ENCODE measurements around the gene TDRD9.
"Not testable (repeated sequence)": the region's sequence is repeated elsewhere in the genome, so short reads cannot be mapped to it uniquely, and the experiment has no call there.

TDRD9 gene

GRCh38 chr14:103946975-103947374 is 18.7 kb downstream of the TDRD9 start:
- Histone ChIP-seq H3K36me3 (ENCODE audit: control insufficient read depth, insufficient read depth, low read length) (no peaks in the 10 kb centered on the region), H3K4me3 (ENCODE audit: insufficient read depth, low read depth, low read length) (no peak overlapping the region), H3K27me3 (ENCODE audit: control insufficient read depth, insufficient read depth, low read length, poor library complexity, severe bottlenecking) (no peaks in the 10 kb centered on the region), H3K27ac (ENCODE audit: insufficient read depth, low read depth, low read length, poor library complexity, severe bottlenecking) (no peak overlapping the region), H3K9me3 (ENCODE audit: control insufficient read depth, low read length) (no peaks in the 10 kb centered on the region), H3K4me1 (ENCODE audit: control insufficient read depth, insufficient read depth, low read length) (no peaks in the 10 kb centered on the region)
- 83% methylated on average over 1 to 2 of the region's 2 CpGs for WGBS, 2 experiments

DNA sequence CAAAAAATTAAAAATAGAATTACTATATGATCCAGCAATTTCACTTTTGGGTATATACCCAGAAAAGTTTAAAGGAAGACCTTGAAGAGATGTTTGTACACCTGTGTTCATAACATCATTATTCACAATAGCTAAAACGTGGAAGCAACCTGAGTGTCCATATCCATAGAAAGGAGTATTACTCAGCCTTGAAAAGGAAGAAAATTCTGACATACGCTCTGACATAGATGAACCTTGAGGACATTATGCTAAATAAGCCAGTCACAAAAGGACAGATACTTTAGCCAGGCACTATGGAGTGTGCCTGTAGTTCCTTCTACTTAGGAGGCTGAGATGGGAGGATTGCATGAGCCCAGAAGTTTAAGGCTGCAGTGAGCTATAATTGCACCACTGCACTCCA is 20.2 kb downstream of the TDRD9 start:
- no peak overlapping the region for H3K27ac ChIP-seq (ENCODE audit: insufficient read depth, low read depth, low read length, poor library complexity, severe bottlenecking)
- H3K4me1 ChIP-seq (ENCODE audit: control insufficient read depth, insufficient read depth, low read length), result no peaks in the 10 kb centered on the region
- H3K4me3 ChIP-seq (ENCODE audit: insufficient read depth, low read depth, low read length), result no peak overlapping the region
- H3K9me3 ChIP-seq (ENCODE audit: control insufficient read depth, low read length), result no peaks in the 10 kb centered on the region
- H3K36me3 ChIP-seq (ENCODE audit: control insufficient read depth, insufficient read depth, low read length), result no peaks in the 10 kb centered on the region
- H3K27me3 ChIP-seq (ENCODE audit: control insufficient read depth, insufficient read depth, low read length, poor library complexity, severe bottlenecking), result no peaks in the 10 kb centered on the region
- 70 to 86% methylated on average over 2 of the region's 2 CpGs for WGBS, 2 experiments

- H3K9me3 ChIP-seq (ENCODE audit: control insufficient read depth, low read length), result no peaks in the 10 kb centered on the region
- no peaks in the 10 kb centered on the region for H3K4me1 ChIP-seq (ENCODE audit: control insufficient read depth, insufficient read depth, low read length)
- H3K36me3 ChIP-seq (ENCODE audit: control insufficient read depth, insufficient read depth, low read length), result no peaks in the 10 kb centered on the region
- 87 to 89% methylated on average over 5 of the region's 5 CpGs for WGBS, 2 experiments
- no peak overlapping the region for H3K4me3 ChIP-seq (ENCODE audit: insufficient read depth, low read depth, low read length)
- no peak overlapping the region for H3K27ac ChIP-seq (ENCODE audit: insufficient read depth, low read depth, low read length, poor library complexity, severe bottlenecking)
- no peaks in the 10 kb centered on the region for H3K27me3 ChIP-seq (ENCODE audit: control insufficient read depth, insufficient read depth, low read length, poor library complexity, severe bottlenecking)
Observed at GRCh38 chr14:103949131-103949790, 21.0 kb downstream of the TDRD9 start.

- no peaks in the 10 kb centered on the region for H3K4me1 ChIP-seq (ENCODE audit: control insufficient read depth, insufficient read depth, low read length)
- H3K4me3 ChIP-seq (ENCODE audit: insufficient read depth, low read depth, low read length), result no peak overlapping the region
- WGBS, 2 experiments, result 83 to 84% methylated on average over 11 of the region's 11 CpGs
- H3K27me3 ChIP-seq (ENCODE audit: control insufficient read depth, insufficient read depth, low read length, poor library complexity, severe bottlenecking), result no peaks in the 10 kb centered on the region
- H3K27ac ChIP-seq (ENCODE audit: insufficient read depth, low read depth, low read length, poor library complexity, severe bottlenecking), result peak overlapping the region; percentile 44
- H3K9me3 ChIP-seq (ENCODE audit: control insufficient read depth, low read length), result no peaks in the 10 kb centered on the region
- H3K36me3 ChIP-seq (ENCODE audit: control insufficient read depth, insufficient read depth, low read length), result no peaks in the 10 kb centered on the region
Observed at GRCh38 chr14:103960457-103961055, 32.3 kb downstream of the TDRD9 start.

DNA sequence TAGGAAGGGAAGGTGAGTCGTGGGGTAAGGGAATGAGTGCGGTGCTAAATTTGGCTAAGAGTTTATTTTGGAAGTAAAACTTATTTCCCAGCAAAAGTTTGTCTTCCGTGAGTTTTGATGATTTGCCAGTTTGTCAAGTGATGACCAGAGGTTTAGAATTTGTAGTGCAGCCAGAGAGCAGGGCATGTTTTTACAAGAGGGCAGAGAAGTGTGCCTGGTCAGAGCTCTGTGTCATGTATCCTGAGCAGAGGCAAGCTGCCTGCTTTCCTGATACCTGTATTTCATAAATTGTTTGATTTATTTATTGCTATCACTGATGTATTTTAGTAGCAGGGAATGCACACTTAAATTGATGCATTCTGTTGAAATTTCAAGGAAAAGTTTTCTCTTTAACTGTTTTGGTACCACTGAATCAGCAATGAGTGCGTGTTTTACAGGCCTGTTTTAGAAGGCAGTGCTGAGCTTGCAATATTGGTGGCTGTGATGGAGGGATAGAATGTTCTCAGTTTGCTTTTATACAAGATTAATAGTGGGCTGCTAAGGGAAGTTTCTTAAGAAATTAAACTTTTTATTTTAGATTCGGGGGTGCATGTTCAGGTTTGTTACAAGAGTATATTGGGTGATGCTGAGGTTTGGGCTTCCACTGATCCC is 33.8 kb downstream of the TDRD9 start:
- Histone ChIP-seq H3K27me3 (ENCODE audit: control insufficient read depth, insufficient read depth, low read length, poor library complexity, severe bottlenecking) (no peaks in the 10 kb centered on the region), H3K27ac (ENCODE audit: insufficient read depth, low read depth, low read length, poor library complexity, severe bottlenecking) (no peak overlapping the region), H3K4me3 (ENCODE audit: insufficient read depth, low read depth, low read length) (no peak overlapping the region), H3K9me3 (ENCODE audit: control insufficient read depth, low read length) (no peaks in the 10 kb centered on the region), H3K36me3 (ENCODE audit: control insufficient read depth, insufficient read depth, low read length) (no peaks in the 10 kb centered on the region), H3K4me1 (ENCODE audit: control insufficient read depth, insufficient read depth, low read length) (no peaks in the 10 kb centered on the region)
- WGBS, 2 experiments, result 87 to 89% methylated on average over 5 of the region's 5 CpGs

DNA sequence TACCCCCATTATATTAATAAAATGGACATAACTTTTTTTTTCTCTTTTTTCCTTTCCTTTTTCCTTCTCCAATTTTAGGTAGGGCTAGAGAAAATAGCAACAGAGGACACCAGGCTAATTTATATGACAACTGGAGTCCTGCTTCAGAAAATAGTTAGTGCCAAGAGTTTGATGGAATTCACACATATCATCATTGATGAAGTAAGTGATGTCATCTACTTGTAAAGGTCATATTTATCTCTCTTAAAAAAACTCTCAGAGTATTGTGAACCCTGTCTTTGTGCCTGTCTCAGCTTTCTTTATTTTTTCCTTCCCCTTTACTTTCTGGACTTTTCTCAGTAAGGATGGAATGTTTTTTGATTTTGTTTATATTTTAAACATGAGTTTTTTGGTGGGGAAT is 38.4 kb downstream of the TDRD9 start:
- Histone ChIP-seq H3K27me3 (ENCODE audit: control insufficient read depth, insufficient read depth, low read length, poor library complexity, severe bottlenecking) (no peaks in the 10 kb centered on the region), H3K36me3 (ENCODE audit: control insufficient read depth, insufficient read depth, low read length) (no peaks in the 10 kb centered on the region), H3K4me3 (ENCODE audit: insufficient read depth, low read depth, low read length) (no peak overlapping the region), H3K9me3 (ENCODE audit: control insufficient read depth, low read length) (no peaks in the 10 kb centered on the region), H3K27ac (ENCODE audit: insufficient read depth, low read depth, low read length, poor library complexity, severe bottlenecking) (no peak overlapping the region), H3K4me1 (ENCODE audit: control insufficient read depth, insufficient read depth, low read length) (no peaks in the 10 kb centered on the region)

GRCh38 chr14:103969961-103970360 is 41.7 kb downstream of the TDRD9 start:
- Histone ChIP-seq H3K27me3 (ENCODE audit: control insufficient read depth, insufficient read depth, low read length, poor library complexity, severe bottlenecking) (no peaks in the 10 kb centered on the region), H3K36me3 (ENCODE audit: control insufficient read depth, insufficient read depth, low read length) (no peaks in the 10 kb centered on the region), H3K9me3 (ENCODE audit: control insufficient read depth, low read length) (no peaks in the 10 kb centered on the region), H3K4me1 (ENCODE audit: control insufficient read depth, insufficient read depth, low read length) (no peaks in the 10 kb centered on the region), H3K4me3 (ENCODE audit: insufficient read depth, low read depth, low read length) (no peak overlapping the region), H3K27ac (ENCODE audit: insufficient read depth, low read depth, low read length, poor library complexity, severe bottlenecking) (no peak overlapping the region)
- 91 to 92% methylated on average over 4 of the region's 4 CpGs for WGBS, 2 experiments

DNA sequence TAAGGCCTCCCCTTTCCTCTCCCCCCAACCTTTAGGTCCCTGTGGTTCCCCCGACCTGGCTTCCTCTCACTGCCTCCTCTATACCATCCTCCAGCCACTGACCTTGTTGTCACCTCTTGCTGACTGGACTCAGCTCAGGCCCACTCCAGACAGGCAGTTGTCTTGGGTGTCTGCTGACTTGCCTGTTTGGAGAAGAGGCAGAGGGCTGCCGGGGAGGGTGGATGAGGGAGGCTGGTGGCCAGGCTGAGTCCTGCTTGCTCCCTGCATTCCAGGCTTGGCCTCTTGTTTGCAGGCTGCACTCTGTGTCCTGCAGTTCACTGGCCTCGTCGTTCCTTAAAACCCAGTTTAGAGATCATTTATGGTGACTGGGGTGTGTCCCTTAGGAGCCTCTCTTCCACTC is 45.1 kb downstream of the TDRD9 start:
- Histone ChIP-seq H3K4me1 (ENCODE audit: control insufficient read depth, insufficient read depth, low read length) (no peaks in the 10 kb centered on the region), H3K4me3 (ENCODE audit: insufficient read depth, low read depth, low read length) (no peak overlapping the region), H3K36me3 (ENCODE audit: control insufficient read depth, insufficient read depth, low read length) (no peaks in the 10 kb centered on the region), H3K27me3 (ENCODE audit: control insufficient read depth, insufficient read depth, low read length, poor library complexity, severe bottlenecking) (no peaks in the 10 kb centered on the region), H3K27ac (ENCODE audit: insufficient read depth, low read depth, low read length, poor library complexity, severe bottlenecking) (no peak overlapping the region), H3K9me3 (ENCODE audit: control insufficient read depth, low read length) (no peaks in the 10 kb centered on the region)
- WGBS, 2 experiments, result 88 to 89% methylated on average over 4 of the region's 4 CpGs

DNA sequence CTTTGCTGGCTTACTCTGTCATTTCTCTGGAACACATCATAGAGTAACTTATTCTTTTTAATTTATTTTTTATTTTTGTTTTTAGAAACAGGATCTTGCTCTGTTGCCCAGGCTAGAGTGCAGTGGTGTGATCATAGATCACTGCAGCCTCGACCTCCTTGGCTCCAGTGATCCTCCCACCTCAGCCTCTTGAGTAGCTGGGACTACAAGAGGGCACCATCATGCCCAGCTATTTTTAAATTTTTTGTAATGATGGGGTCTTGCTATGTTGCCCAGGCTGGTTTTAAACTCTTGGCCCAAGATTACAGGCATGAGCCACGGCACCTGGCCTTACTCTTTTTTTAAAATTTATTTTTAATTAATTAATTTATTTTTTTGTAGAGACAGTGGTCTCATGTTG is 46.3 kb downstream of the TDRD9 start:
- Histone ChIP-seq H3K4me1 (ENCODE audit: control insufficient read depth, insufficient read depth, low read length) (no peaks in the 10 kb centered on the region), H3K4me3 (ENCODE audit: insufficient read depth, low read depth, low read length) (no peak overlapping the region), H3K36me3 (ENCODE audit: control insufficient read depth, insufficient read depth, low read length) (no peaks in the 10 kb centered on the region), H3K27ac (ENCODE audit: insufficient read depth, low read depth, low read length, poor library complexity, severe bottlenecking) (no peak overlapping the region), H3K9me3 (ENCODE audit: control insufficient read depth, low read length) (no peaks in the 10 kb centered on the region), H3K27me3 (ENCODE audit: control insufficient read depth, insufficient read depth, low read length, poor library complexity, severe bottlenecking) (no peaks in the 10 kb centered on the region)
- 78 to 85% methylated on average over 1 of the region's 2 CpGs for WGBS, 2 experiments

DNA sequence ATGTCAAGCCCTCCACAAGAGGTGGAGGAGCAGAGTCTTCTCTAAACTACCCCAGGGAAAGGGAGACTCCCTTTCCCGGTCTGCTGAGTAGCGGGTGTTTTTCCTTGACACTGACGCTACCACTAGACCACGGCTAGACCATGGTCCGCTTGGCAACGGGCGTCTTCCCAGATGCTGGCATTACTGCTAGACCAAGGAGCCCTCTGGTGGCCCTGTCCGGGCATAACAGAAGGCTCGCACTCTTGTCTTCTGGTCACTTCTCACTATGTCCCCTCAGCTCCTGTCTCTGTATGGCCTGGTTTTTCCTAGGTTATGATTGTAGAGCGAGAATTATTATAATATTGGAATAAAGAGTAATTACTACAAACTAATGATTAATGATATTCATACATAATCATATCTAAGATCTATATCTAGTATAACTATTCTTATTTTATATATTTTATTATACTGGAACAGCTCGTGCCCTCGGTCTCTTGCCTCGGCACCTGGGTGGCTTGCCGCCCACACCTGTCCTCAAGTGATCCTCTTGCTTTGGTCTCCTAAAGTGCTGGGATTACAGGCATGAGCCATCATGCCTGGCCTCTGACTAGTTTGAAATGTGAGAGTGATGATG is 52.5 kb downstream of the TDRD9 start:
- 60 to 63% methylated on average over 11 of the region's 14 CpGs for WGBS, 2 experiments
- not testable (repeated sequence) for H3K9me3 ChIP-seq (ENCODE audit: control insufficient read depth, low read length); H3K27ac ChIP-seq (ENCODE audit: insufficient read depth, low read depth, low read length, poor library complexity, severe bottlenecking); H3K27me3 ChIP-seq (ENCODE audit: control insufficient read depth, insufficient read depth, low read length, poor library complexity, severe bottlenecking); H3K4me1 ChIP-seq (ENCODE audit: control insufficient read depth, insufficient read depth, low read length); H3K4me3 ChIP-seq (ENCODE audit: insufficient read depth, low read depth, low read length); H3K36me3 ChIP-seq (ENCODE audit: control insufficient read depth, insufficient read depth, low read length)
